ENCODE data around the gene WDR77. TPM values are rescaled to one million over a fixed set of nuclear protein-coding genes. Genes with fewer than 3 reads are reported as not detected.

The WDR77 gene
- total RNA-seq, 1 donor from 2014 or later: 27.3 TPM

DNA sequence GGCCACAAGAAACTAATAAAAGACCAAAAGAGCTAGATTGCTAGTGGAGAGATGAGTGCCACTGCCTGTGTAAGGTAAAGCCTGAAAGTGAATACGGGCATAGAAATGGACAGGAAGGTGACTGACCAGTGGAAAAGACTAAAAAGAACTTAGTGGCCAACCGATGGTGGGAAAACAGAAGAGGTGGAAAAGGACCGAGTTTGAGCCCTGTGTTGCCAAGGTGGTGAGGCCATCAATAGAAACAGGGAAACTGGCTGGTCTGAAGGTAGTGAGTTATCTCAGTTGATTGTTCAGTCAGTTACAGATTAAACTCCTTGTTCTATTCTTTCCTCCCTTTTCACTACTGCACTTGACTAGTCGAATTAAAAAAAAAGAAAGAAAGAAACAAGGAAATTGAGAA, 2.5 kb downstream of the WDR77 start:
- DNase-seq (no peak), ATAC-seq (no peak)
- intact Hi-C loops (cut with micrococcal nuclease): no loop called here

- no peak for DNase-seq
- ATAC-seq: no peak
- intact Hi-C loops (cut with micrococcal nuclease): no loop called here
Observed at GRCh38 chr1:111444031-111444430, 5.0 kb downstream of the WDR77 start.

GRCh38 chr1:111442457-111442856, 6.6 kb downstream of the WDR77 start:
- intact Hi-C loops (cut with micrococcal nuclease): no loop called here
- no peak for ATAC-seq
- DNase-seq: no peak

DNA sequence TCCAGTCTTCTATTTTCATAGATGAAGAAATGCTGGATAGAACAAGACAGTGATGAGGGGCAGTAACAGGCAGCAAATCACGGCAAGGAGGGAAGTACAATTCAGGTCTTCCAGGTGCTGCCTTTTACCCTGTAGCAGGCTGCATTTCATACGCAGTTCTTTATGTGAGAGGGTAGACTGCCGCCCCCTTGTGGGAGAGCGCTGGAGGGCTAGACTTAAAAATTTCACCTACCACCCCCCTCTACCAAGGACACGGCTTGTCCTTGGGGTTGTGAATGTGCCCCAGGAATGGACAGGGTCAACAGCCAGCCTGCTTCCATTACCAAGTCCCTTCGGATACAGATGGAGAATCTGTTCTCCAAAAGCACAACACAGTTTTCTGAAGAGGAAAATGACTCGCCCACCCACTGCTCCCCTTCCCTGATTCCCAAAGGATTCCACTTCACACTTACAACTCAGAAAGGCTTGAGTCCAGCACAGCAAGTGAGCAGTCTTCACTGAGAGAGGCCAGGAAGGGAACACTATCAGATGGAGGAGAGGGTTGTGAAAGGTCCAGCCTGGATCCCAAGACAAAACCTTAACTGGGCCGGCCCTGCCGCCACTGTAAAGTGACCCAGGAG, 7.4 kb downstream of the WDR77 start:
- intact Hi-C loops (cut with micrococcal nuclease): no loop called here
- DNase-seq: peak; percentile 40
- ATAC-seq: peak; percentile 23

GRCh38 chr1:111439461-111440351, 9.3 kb downstream of the WDR77 start:
- DNase-seq (no peak), ATAC-seq (no peak)
- intact Hi-C loops (cut with micrococcal nuclease): no loop called here

GRCh38 chr1:111436726-111437125, 12.3 kb downstream of the WDR77 start:
- DNase-seq: no peak
- intact Hi-C loops (cut with micrococcal nuclease): no loop called here
- ATAC-seq: no peak

DNA sequence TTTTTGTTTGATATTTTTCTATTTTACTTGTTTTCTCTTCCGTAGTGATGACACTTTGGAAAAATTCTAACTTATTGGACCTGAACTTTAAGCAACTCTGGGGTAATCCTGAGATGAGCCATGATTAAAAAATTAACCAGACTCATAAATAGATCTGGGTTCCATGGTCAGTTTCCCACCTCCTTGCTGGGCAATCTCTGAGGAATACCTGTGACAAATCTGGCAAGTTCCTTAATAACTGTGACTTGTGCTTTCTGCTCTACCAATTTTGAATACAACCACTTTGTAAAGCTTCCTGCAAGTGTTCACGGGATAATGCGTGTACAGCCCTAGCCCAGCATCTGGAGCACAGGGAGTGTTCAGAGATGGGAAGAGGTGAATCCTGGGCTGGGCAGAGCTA, 24.8 kb downstream of the WDR77 start:
- DNase-seq (no peak), ATAC-seq (no peak)
- intact Hi-C loops (cut with micrococcal nuclease): no loop called here

GRCh38 chr1:111422546-111423391, 26.3 kb downstream of the WDR77 start:
- no peak for DNase-seq

GRCh38 chr1:111420377-111420776, 28.7 kb downstream of the WDR77 start:
- DNase-seq: no peak
- intact Hi-C loops (cut with micrococcal nuclease): no loop called here
- ATAC-seq: no peak

More at GRCh38 chr1:111422546-111423391, 26.3 kb downstream of the WDR77 start:
- no peak for ATAC-seq
- intact Hi-C loops (cut with micrococcal nuclease): no loop called here

DNA sequence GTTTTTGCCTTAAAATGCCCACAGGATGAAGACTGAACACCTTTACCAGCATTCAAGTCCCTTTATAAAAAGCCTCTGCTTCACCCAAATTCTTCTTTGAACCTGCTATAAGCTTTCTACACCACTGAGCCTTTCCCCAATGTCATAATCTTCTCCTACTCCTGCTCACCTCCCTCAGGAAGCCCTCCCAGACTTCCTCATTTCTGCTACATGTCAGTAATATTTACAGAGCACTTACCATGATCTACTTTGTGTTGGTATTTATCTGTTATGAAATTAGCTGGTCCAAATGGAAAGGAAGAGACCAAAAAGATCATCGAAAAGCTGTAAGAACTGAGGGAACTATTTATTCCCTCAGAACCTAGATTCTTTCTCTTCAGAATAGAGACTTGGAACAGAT, 30.0 kb downstream of the WDR77 start:
- DNase-seq: no peak
- intact Hi-C loops (cut with micrococcal nuclease): no loop called here
- no peak for ATAC-seq

DNA sequence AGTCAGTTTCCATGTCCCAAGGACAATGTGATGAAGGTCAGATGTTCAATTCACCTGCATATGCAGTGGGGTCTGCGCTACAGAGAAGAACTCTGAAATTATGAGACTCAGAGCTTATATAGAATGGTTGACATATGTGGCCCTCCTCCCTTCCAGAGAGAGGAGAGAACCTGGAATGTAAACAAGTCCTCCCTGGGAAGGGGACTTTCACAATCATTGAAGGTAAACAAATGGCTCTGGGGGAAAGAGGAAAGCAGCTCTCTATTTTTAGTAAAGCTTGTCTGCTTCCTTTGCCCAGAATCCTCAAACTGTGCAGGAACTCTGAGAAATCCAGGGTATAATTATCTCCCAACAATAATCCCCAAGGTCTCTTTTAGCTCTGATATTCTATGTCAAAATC, 31.3 kb downstream of the WDR77 start:
- intact Hi-C loops (cut with micrococcal nuclease): no loop called here
- ATAC-seq (no peak), DNase-seq (no peak)

DNA sequence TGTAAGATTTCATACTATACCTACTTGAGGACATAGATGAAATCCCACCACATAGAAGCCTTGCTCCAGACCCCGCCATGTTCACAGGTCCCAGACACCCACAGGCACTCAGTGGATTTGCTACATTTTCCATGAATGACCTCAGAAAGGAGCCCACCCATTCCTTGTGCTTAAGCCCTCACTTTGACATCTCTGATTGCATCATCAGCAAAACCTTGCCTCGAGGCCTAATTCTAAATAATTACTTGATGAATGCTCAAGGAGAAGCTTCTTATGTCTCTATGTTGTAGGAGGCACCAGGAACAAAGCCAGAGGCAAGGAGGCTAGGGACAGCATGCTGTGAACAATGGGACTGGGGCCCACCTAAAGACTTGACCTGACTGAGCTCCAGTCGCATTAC, 33.6 kb downstream of the WDR77 start:
- ATAC-seq (no peak), DNase-seq (no peak)
- intact Hi-C loops (cut with micrococcal nuclease): no loop called here

DNA sequence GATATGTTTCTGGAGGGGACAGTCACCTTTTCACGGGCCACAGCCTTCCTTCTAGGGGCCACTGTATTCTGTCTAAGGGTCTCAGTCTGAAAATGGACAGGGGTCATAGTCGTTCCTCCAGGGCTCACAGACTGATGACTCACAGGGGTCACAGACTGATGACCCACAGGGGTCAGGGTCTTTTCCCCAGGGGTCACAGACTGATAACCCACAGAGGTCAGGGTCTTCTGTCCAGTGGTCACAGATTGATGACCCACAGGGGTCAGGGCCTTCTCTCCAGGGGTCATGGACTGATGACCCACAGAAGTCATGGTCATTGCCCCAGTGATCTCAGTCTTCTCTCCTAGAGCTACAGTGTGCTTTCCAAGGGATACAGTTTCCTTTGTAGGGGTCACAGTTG, 34.3 kb downstream of the WDR77 start:
- DNase-seq (no peak), ATAC-seq (no peak)
- intact Hi-C loops (cut with micrococcal nuclease): no loop called here

GRCh38 chr1:111412839-111413238, 36.2 kb downstream of the WDR77 start:
- ATAC-seq (no peak), DNase-seq (no peak)
- intact Hi-C loops (cut with micrococcal nuclease): no loop called here

DNA sequence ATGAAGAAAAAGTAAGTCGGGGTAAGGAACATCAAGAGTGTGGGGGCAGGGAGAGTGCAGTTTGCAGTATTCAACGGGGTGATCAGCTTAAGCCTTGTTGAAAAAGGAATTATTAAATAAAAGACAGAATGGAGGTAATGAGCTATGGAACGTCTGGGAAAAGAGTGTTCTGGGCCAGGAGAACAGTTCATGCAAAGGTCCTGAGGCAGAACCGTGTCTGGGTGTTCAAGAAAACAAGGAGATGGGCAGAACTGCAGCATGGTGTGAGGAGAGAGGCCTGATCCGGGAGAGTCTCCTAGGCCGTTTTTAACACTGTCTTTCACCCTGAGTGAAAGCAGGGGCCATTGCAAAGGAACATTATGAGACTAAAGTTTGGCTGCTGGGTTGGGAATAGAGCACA, 41.8 kb downstream of the WDR77 start:
- intact Hi-C loops (cut with micrococcal nuclease): no loop called here

GRCh38 chr1:111406321-111406768, 42.7 kb downstream of the WDR77 start:
- intact Hi-C loops (cut with micrococcal nuclease): no loop called here
- DNase-seq (no peak), ATAC-seq (peak; percentile 74)

More for the DNA sequence above, 41.8 kb downstream of the WDR77 start:
- no peak for ATAC-seq
- DNase-seq: no peak

- no peak for ATAC-seq
- intact Hi-C loops (cut with micrococcal nuclease): loop anchor here (5.0 kb wide), 1 partner anchor 182 kb away; no protein-coding TSS in a partner anchor
- no peak for DNase-seq
Observed at GRCh38 chr1:111404588-111404987, 44.5 kb downstream of the WDR77 start.

DNA sequence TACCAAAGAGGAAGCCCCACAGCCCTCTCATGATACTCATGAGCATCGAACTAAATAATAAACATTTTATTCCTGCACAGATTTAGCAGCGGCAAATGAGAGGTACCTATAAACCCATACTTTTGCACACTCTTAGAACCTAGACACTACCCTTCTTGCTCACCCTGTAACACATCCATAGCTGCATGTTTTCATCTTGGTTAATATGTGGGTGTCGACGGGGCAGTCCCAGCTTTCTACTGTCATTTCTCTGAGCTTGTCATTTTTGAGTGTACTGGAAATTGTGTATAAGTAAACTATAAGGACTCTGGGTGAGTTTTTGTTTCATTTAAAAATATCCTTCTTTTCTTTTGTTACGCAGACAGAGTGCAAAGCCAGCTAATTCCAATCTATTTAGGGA, 47.0 kb downstream of the WDR77 start:
- no peak for DNase-seq
- ATAC-seq: no peak
- intact Hi-C loops (cut with micrococcal nuclease): loop anchor here (5.0 kb wide), 1 partner anchor 180 kb away; no protein-coding TSS in a partner anchor

DNA sequence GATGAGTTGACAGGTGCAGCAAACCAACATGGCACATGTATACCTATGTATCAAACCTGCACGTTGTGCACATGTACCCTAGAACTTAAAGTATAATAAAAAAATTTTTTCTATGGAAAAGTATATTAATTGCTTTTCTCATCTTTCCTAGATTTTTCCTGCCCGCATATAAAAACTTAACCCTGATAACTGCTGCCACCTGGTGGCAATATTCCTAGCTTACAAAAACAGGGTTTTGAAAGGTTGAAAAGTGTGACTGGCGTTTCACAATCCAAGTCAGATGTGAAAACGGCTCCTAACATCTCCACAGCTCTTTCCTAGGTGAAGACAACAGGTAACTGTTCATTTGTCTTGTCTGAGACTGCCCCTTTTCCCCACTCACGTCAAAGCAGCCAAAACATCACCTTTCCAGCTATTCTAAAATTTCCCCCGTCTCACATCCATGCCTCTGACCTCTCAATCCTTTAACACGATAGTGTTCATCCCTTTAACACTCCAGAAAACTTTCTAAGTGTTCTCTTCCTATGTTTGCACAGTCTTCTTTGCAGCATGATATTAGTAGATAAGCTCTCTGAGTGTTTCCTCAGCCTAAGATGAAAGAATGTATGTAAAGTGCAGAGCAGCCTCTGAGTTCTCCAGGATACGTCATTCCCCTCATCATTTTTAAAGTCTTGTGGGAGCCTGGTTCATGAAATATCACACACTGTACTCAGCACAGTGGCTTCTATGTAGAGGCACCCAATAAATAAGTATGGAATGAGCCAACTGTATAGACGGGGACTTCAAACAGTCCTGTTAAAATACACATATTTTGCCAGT, 49.1 kb downstream of the WDR77 start:
- intact Hi-C loops (cut with micrococcal nuclease): loop anchor here (5.0 kb wide), 1 partner anchor 178 kb away; no protein-coding TSS in a partner anchor
- DNase-seq (no peak), ATAC-seq (no peak)

Data from left ventricle myocardium superior (tissue), 1 donor.